Measurements from ENCODE around the gene ZNF366.

DNA sequence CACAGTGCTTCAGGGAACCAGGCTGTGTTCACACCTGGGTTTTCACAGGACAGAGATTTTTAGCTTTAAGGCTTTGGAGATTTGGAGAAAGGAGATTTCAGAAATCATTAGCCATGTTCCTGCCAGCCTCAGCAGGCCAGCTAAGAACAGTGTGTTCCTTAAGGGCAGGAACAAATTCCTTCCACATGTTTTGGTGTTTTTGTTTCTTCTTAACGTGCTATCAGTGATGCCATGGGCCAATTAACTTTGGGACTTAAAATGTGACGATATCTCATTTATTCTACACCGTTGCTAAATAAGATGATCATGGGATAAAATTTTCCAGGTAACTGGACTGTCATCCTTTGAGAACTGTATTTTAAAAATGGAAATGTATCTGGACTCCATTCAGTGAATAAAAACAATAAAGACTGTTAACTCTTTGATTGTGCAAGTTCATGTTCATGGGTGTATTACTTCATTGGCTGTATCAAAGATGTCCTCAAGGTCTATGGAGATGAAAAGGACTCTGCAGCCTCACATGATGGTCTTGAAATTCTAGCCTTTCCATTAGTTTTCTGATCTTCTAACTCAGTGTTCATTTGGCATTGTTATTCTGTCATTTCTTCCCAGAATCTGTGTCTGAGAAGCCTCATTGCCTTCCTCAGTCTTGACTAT is 72.3 kb downstream of the ZNF366 start:
- TF ChIP-seq EZH2 (IDR thresholded peaks at IDR 0.05; ENCODE audit: insufficient read depth, poor library complexity, severe bottlenecking) (no peak), EZH2phosphoT487 (IDR thresholded peaks at IDR 0.05; ENCODE audit: insufficient read depth, low read depth) (no peak)
